ENCODE measurements around the gene TOLLIP. TPM values are rescaled to one million over a fixed set of nuclear protein-coding genes. Genes with fewer than 3 reads are reported as not detected.
"Not testable (repeated sequence)": the region's sequence is repeated elsewhere in the genome, so short reads cannot be mapped to it uniquely, and the experiment has no call there.

Gene TOLLIP
- total RNA-seq, 2 donors from 2014 or later: 32.9 to 34.1 TPM

- no peak overlapping the region for H3K4me3 Mint-ChIP-seq
- ATAC-seq (replicated peaks in 1 of 2): no peak
Measured at GRCh38 chr11:1254733-1255132, 54.7 kb downstream of the TOLLIP start.

GRCh38 chr11:1254086-1254648 is 55.3 kb downstream of the TOLLIP start:
- no peaks in the 10 kb centered on the region for H3K4me1 Mint-ChIP-seq (ENCODE audit: low read depth)
- peaks cover 3 to 4% of the 10 kb centered on the region in 2 donors for H3K9me3 Mint-ChIP-seq
- DNase-seq (no peak), ATAC-seq (replicated peaks in 1 of 2) (no peak)
- H3K4me3 Mint-ChIP-seq: no peak overlapping the region
- no peaks in the 10 kb centered on the region for H3K27me3 Mint-ChIP-seq (ENCODE audit: low read depth)
- H3K36me3 Mint-ChIP-seq (ENCODE audit: insufficient read depth in 2 of 2): peaks cover 0 to 4% of the 10 kb centered on the region in 2 donors
- H3K27ac Mint-ChIP-seq: no peak overlapping the region

More at GRCh38 chr11:1254733-1255132, 54.7 kb downstream of the TOLLIP start:
- Mint-ChIP-seq H3K4me1 (ENCODE audit: low read depth) (no peaks in the 10 kb centered on the region), H3K27ac (no peak overlapping the region), H3K9me3 (peaks cover 3 to 4% of the 10 kb centered on the region in 2 donors), H3K36me3 (ENCODE audit: insufficient read depth in 2 of 2) (no peaks in the 10 kb centered on the region), H3K27me3 (ENCODE audit: low read depth) (no peaks in the 10 kb centered on the region)
- no peak for DNase-seq

GRCh38 chr11:1253103-1253485 is 56.3 kb downstream of the TOLLIP start:
- ATAC-seq (replicated peaks in 1 of 2) (no peak), DNase-seq (no peak)
- no peaks in the 10 kb centered on the region for H3K4me1 Mint-ChIP-seq (ENCODE audit: low read depth)
- peaks cover 0 to 4% of the 10 kb centered on the region in 2 donors for H3K36me3 Mint-ChIP-seq (ENCODE audit: insufficient read depth in 2 of 2)
- no peak overlapping the region for H3K27ac Mint-ChIP-seq
- no peak overlapping the region for H3K4me3 Mint-ChIP-seq
- no peaks in the 10 kb centered on the region for H3K27me3 Mint-ChIP-seq (ENCODE audit: low read depth)
- peaks cover 3 to 4% of the 10 kb centered on the region in 2 donors for H3K9me3 Mint-ChIP-seq

- Mint-ChIP-seq H3K4me3 (no peak overlapping the region), H3K4me1 (ENCODE audit: low read depth) (no peaks in the 10 kb centered on the region), H3K27ac (no peak overlapping the region), H3K27me3 (ENCODE audit: low read depth) (no peaks in the 10 kb centered on the region), H3K9me3 (peaks cover 3 to 4% of the 10 kb centered on the region in 2 donors), H3K36me3 (ENCODE audit: insufficient read depth in 2 of 2) (peaks cover 0 to 4% of the 10 kb centered on the region in 2 donors)
- no peak for ATAC-seq (replicated peaks in 1 of 2)
- DNase-seq: no peak
Measured at GRCh38 chr11:1252371-1253102, 56.9 kb downstream of the TOLLIP start.

GRCh38 chr11:1251236-1251770 is 58.1 kb downstream of the TOLLIP start:
- ATAC-seq (replicated peaks in 1 of 2): no peak
- Mint-ChIP-seq H3K27ac (no peak overlapping the region), H3K36me3 (ENCODE audit: insufficient read depth in 2 of 2) (peaks cover 0 to 4% of the 10 kb centered on the region in 2 donors), H3K4me1 (ENCODE audit: low read depth) (no peaks in the 10 kb centered on the region), H3K27me3 (ENCODE audit: low read depth) (no peaks in the 10 kb centered on the region), H3K4me3 (no peak overlapping the region), H3K9me3 (peaks cover 3 to 4% of the 10 kb centered on the region in 2 donors)
- no peak for DNase-seq

GRCh38 chr11:1250411-1250810 is 59.0 kb downstream of the TOLLIP start:
- H3K9me3 Mint-ChIP-seq; H3K36me3 Mint-ChIP-seq (ENCODE audit: insufficient read depth in 2 of 2); H3K27me3 Mint-ChIP-seq (ENCODE audit: low read depth); H3K4me1 Mint-ChIP-seq (ENCODE audit: low read depth); DNase-seq; ATAC-seq (replicated peaks in 1 of 2); H3K27ac Mint-ChIP-seq; H3K4me3 Mint-ChIP-seq: not testable (repeated sequence)

GRCh38 chr11:1248951-1249350 is 60.5 kb downstream of the TOLLIP start:
- DNase-seq; H3K36me3 Mint-ChIP-seq (ENCODE audit: insufficient read depth in 2 of 2); H3K4me3 Mint-ChIP-seq; H3K27ac Mint-ChIP-seq; H3K9me3 Mint-ChIP-seq; H3K27me3 Mint-ChIP-seq (ENCODE audit: low read depth); H3K4me1 Mint-ChIP-seq (ENCODE audit: low read depth); ATAC-seq (replicated peaks in 1 of 2): not testable (repeated sequence)

- not testable (repeated sequence) for H3K27ac Mint-ChIP-seq; H3K27me3 Mint-ChIP-seq (ENCODE audit: low read depth)
Measured at GRCh38 chr11:1247026-1247425, 62.4 kb downstream of the TOLLIP start.

GRCh38 chr11:1246301-1246700 is 63.1 kb downstream of the TOLLIP start:
- not testable (repeated sequence) for H3K4me3 Mint-ChIP-seq; DNase-seq; H3K27ac Mint-ChIP-seq; H3K27me3 Mint-ChIP-seq (ENCODE audit: low read depth); H3K4me1 Mint-ChIP-seq (ENCODE audit: low read depth); H3K36me3 Mint-ChIP-seq (ENCODE audit: insufficient read depth in 2 of 2); ATAC-seq (replicated peaks in 1 of 2); H3K9me3 Mint-ChIP-seq

More at GRCh38 chr11:1247026-1247425, 62.4 kb downstream of the TOLLIP start:
- not testable (repeated sequence) for H3K4me3 Mint-ChIP-seq; H3K4me1 Mint-ChIP-seq (ENCODE audit: low read depth); DNase-seq; H3K36me3 Mint-ChIP-seq (ENCODE audit: insufficient read depth in 2 of 2); ATAC-seq (replicated peaks in 1 of 2); H3K9me3 Mint-ChIP-seq

GRCh38 chr11:1245717-1246116 is 63.7 kb downstream of the TOLLIP start:
- not testable (repeated sequence) for H3K4me1 Mint-ChIP-seq (ENCODE audit: low read depth); DNase-seq; H3K27ac Mint-ChIP-seq; H3K36me3 Mint-ChIP-seq (ENCODE audit: insufficient read depth in 2 of 2); H3K9me3 Mint-ChIP-seq; ATAC-seq (replicated peaks in 1 of 2); H3K4me3 Mint-ChIP-seq; H3K27me3 Mint-ChIP-seq (ENCODE audit: low read depth)

- not testable (repeated sequence) for H3K36me3 Mint-ChIP-seq (ENCODE audit: insufficient read depth in 2 of 2); ATAC-seq (replicated peaks in 1 of 2); H3K4me1 Mint-ChIP-seq (ENCODE audit: low read depth); DNase-seq; H3K27ac Mint-ChIP-seq; H3K4me3 Mint-ChIP-seq; H3K9me3 Mint-ChIP-seq; H3K27me3 Mint-ChIP-seq (ENCODE audit: low read depth)
Measured at GRCh38 chr11:1244557-1244956, 64.9 kb downstream of the TOLLIP start.

DNA sequence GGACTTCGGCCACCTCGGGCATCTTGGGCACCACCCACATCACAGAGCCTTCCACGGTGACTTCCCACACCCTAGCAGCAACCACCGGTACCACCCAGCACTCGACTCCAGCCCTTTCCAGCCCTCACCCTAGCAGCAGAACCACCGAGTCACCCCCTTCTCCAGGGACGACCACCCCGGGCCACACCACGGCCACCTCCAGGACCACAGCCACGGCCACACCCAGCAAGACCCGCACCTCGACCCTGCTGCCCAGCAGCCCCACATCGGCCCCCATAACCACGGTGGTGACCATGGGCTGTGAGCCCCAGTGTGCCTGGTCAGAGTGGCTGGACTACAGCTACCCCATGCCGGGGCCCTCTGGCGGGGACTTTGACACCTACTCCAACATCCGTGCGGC is 65.9 kb downstream of the TOLLIP start:
- not testable (repeated sequence) for H3K36me3 Mint-ChIP-seq (ENCODE audit: insufficient read depth in 2 of 2); H3K4me1 Mint-ChIP-seq (ENCODE audit: low read depth); DNase-seq; H3K4me3 Mint-ChIP-seq; ATAC-seq (replicated peaks in 1 of 2); H3K9me3 Mint-ChIP-seq; H3K27me3 Mint-ChIP-seq (ENCODE audit: low read depth); H3K27ac Mint-ChIP-seq

- DNase-seq; H3K4me1 Mint-ChIP-seq (ENCODE audit: low read depth); H3K9me3 Mint-ChIP-seq; ATAC-seq (replicated peaks in 1 of 2); H3K4me3 Mint-ChIP-seq; H3K27me3 Mint-ChIP-seq (ENCODE audit: low read depth); H3K27ac Mint-ChIP-seq; H3K36me3 Mint-ChIP-seq (ENCODE audit: insufficient read depth in 2 of 2): not testable (repeated sequence)
Measured at GRCh38 chr11:1242751-1243150, 66.7 kb downstream of the TOLLIP start.
